NCI-H82 (cell line): ENCODE data around the gene OTUD3.
"Not testable (repeated sequence)": the region's sequence is repeated elsewhere in the genome, so short reads cannot be mapped to it uniquely, and the experiment has no call there.

Source experiments
- DNase-seq: peaks from one replicate; lab custom pipeline; 2025; lab: John Stamatoyannopoulos, UW

OTUD3 gene

GRCh38 chr1:19869453-19869852 lies 12.7 kb upstream of the OTUD3 start:
- not testable (repeated sequence) for DNase-seq

GRCh38 chr1:19869929-19870328 lies 12.3 kb upstream of the OTUD3 start:
- DNase-seq = peak; percentile 20

- DNase-seq = peak; percentile 17
These were observed 10.0 kb upstream of the OTUD3 start for GRCh38 chr1:19872190-19872589.

GRCh38 chr1:19877181-19877750 lies 4.9 kb upstream of the OTUD3 start:
- DNase-seq = no peak

GRCh38 chr1:19877821-19878636 lies 4.2 kb upstream of the OTUD3 start:
- DNase-seq = peak; percentile 89

GRCh38 chr1:19878637-19878985 lies 3.6 kb upstream of the OTUD3 start:
- DNase-seq = no peak

GRCh38 chr1:19879227-19879626 lies 3.0 kb upstream of the OTUD3 start:
- DNase-seq = no peak

GRCh38 chr1:19879661-19880060 lies 2.5 kb upstream of the OTUD3 start:
- DNase-seq = no peak

- not testable (repeated sequence) for DNase-seq
These were observed 1.4 kb upstream of the OTUD3 start for GRCh38 chr1:19880841-19881240.

GRCh38 chr1:19884312-19884711 lies 2.1 kb downstream of the OTUD3 start:
- no peak for DNase-seq

- DNase-seq = peak; percentile 22
These were observed 3.6 kb downstream of the OTUD3 start for GRCh38 chr1:19885821-19886220.

GRCh38 chr1:19888112-19888511 lies 5.9 kb downstream of the OTUD3 start:
- no peak for DNase-seq

- DNase-seq = no peak
These were observed 7.5 kb downstream of the OTUD3 start for GRCh38 chr1:19889656-19890055.

GRCh38 chr1:19892129-19892528 lies 9.9 kb downstream of the OTUD3 start:
- DNase-seq = no peak

- DNase-seq = no peak
These were observed 10.5 kb downstream of the OTUD3 start for GRCh38 chr1:19892628-19893168.

- no peak for DNase-seq
These were observed 11.5 kb downstream of the OTUD3 start for GRCh38 chr1:19893687-19894086.

GRCh38 chr1:19894218-19894617 lies 12.0 kb downstream of the OTUD3 start:
- no peak for DNase-seq

GRCh38 chr1:19901653-19902052 lies 19.5 kb downstream of the OTUD3 start:
- no peak for DNase-seq

- no peak for DNase-seq
These were observed 21.4 kb downstream of the OTUD3 start for GRCh38 chr1:19903621-19904020.

GRCh38 chr1:19907456-19907855 lies 25.3 kb downstream of the OTUD3 start:
- DNase-seq = no peak

GRCh38 chr1:19909392-19909791 lies 27.2 kb downstream of the OTUD3 start:
- no peak for DNase-seq

- DNase-seq = no peak
These were observed 27.8 kb downstream of the OTUD3 start for GRCh38 chr1:19909971-19910370.

GRCh38 chr1:19910650-19911049 lies 28.5 kb downstream of the OTUD3 start:
- no peak for DNase-seq

- DNase-seq = peak; percentile 93
These were observed 35.9 kb downstream of the OTUD3 start for GRCh38 chr1:19918057-19918456.
